GM12865 (cell line): ENCODE results near the gene IL11RA.

ENCODE experiments used
- DNase-seq: peaks from one replicate; pipeline ENCODE4 v3.0.0; 2010; ENCODE audit warnings: low read depth
- H3K4me3 ChIP-seq: 2 replicates; pipeline ENCODE4 v1.5.1; 2011; ENCODE audit warnings: mild to moderate bottlenecking, low read depth, low read length, control low read depth
- TF ChIP-seq, protein P1 (sequence below): IDR thresholded peaks from 2 replicates; pipeline ENCODE4 v1.5.1; 2011; ENCODE audit warnings: low read length, control low read depth, low read depth, inconsistent platforms; ENCODE audit not compliant: insufficient read depth; ENCODE audit errors: missing control alignments

Gene IL11RA

DNA sequence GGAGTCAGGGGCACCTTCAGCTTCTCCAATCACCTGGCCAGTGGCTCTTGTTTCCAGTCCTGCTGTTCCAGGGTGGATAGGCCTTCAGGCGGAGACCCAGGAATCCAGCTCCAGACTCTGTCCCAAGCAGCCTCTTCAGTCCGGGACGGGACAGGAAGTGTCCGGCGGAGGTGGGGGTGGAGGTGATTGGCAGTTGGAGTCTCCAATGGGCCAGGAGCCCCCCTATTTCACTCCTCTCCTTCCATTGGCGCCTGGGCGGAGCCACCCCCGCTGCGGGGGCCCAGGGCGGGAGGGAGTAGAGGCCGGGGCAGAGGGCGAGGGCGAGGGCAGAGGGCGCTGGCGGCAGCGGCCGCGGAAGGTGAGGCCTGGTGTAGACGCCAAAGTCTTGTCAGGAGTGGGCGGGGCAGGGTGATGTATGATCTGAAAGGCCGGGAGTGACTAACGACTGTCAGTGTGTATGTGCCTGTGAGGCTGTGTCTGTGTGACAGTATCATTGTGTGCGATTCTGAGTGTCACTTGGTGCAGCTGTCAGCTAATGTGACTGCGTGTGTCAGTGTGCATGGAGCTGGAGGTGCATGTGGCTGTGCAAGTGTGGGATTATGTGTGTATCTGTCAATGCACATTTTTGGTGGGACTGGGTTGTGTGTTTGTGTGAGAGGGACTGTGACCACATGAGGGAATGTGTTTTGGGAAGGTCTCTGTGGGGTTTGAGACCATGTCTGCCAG lies at the start of gene IL11RA:
Gene IL11RA (plus strand): TSS at position 310 of the 726 bp plus-strand sequence. CDS start 3,033 bp downstream, outside the sequence.
- TF ChIP-seq, protein P1, sequence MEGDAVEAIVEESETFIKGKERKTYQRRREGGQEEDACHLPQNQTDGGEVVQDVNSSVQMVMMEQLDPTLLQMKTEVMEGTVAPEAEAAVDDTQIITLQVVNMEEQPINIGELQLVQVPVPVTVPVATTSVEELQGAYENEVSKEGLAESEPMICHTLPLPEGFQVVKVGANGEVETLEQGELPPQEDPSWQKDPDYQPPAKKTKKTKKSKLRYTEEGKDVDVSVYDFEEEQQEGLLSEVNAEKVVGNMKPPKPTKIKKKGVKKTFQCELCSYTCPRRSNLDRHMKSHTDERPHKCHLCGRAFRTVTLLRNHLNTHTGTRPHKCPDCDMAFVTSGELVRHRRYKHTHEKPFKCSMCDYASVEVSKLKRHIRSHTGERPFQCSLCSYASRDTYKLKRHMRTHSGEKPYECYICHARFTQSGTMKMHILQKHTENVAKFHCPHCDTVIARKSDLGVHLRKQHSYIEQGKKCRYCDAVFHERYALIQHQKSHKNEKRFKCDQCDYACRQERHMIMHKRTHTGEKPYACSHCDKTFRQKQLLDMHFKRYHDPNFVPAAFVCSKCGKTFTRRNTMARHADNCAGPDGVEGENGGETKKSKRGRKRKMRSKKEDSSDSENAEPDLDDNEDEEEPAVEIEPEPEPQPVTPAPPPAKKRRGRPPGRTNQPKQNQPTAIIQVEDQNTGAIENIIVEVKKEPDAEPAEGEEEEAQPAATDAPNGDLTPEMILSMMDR = no peak
- peak within 1 kb of the TSS; percentile 25 for H3K4me3 ChIP-seq
- DNase-seq = peak; percentile 76

DNA sequence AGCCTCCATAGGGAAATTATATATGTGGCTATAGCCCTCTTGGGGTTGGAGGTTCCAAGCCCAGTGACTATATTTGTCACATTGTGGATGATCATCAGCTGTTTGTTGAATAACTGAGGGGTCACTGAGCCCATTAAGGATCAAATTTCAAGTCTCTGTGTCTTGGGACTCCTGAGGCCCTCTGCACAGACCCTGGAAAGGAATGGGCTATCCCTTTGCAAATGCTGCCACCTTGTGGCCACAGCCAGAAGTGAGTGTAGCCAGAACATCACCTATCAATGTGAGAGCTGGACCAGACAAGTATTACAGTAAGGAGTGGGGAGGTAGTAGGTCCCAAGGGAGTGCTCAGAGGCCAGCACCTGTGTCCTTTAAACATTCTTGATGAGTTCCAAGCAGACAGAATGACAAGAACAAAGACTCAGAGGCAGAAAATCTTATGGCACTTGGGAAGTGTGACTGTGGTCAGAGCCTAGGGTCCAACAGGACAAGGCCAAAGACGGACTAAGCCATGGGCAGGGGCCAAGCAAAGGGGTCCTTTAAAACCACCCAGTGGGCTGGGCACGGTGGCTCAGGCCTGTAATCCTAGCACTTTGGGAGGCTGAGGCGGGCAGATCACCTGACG lies 48.3 kb upstream of the IL11RA start:
- DNase-seq = peak; percentile 79
- H3K4me3 ChIP-seq = no peak overlapping the region
- TF ChIP-seq, protein P1 = peak; percentile 88

DNA sequence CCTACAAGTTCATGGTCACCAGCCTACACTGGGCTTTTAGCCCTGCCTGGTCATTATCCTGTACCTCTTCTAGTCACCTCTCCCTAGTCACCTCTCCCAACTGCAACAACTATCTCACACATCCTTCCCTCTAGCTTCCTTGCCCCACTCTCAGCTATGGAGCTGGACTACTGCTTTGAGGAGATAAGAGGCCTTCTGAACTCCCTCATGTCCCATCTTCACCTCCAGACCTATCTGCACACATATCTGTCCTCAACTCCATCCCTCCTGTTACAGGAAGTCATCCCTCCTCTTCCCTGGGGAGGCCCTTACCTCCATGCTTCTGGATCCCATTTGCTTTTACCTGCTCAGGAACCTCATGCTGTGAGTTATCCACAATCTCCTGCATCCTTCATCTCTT lies 45.8 kb upstream of the IL11RA start:
- TF ChIP-seq, protein P1 = no peak
- H3K4me3 ChIP-seq = no peak overlapping the region
- no peak for DNase-seq

DNA sequence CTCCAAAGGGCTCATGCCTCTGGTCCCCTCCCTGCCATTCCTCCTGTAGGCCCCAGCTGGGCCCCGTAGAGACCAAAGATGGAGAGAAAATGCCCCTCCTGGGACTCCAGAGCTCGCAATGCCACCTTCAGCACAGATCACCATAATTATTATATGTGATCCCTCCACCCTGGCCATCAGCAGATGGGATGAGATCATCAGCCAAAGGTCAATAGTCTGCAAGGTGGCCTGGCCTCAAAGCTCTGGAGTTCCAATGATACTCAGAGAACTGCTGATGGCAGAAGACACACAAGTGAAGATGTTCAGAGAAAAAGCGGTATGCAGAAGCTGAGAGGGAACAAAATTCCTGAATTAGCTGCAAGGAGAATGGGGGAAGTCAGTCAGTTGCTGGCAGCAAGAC lies 45.1 kb upstream of the IL11RA start:
- TF ChIP-seq, protein P1 = no peak
- no peak for DNase-seq
- H3K4me3 ChIP-seq = no peak overlapping the region

DNA sequence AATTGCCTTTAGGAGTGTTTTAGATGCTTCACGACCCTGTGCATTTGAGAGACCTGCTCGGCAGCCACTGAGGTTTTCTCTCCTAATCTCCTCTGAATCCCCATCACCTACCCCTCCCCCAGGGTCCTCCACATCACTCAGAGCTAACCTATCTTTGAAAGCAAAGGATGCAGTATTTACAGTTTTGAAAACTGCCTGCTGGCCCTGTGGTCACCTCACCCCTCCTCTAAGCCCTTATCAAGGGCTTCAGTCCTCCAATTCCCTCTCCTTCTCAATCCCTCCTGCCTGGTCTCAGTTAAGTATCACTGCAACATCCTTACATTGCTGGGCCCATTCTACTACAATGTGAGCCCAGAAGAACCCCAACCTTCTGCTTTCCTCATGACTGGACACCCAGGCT lies 44.7 kb upstream of the IL11RA start:
- DNase-seq = no peak
- no peak overlapping the region for H3K4me3 ChIP-seq
- TF ChIP-seq, protein P1 = no peak

DNA sequence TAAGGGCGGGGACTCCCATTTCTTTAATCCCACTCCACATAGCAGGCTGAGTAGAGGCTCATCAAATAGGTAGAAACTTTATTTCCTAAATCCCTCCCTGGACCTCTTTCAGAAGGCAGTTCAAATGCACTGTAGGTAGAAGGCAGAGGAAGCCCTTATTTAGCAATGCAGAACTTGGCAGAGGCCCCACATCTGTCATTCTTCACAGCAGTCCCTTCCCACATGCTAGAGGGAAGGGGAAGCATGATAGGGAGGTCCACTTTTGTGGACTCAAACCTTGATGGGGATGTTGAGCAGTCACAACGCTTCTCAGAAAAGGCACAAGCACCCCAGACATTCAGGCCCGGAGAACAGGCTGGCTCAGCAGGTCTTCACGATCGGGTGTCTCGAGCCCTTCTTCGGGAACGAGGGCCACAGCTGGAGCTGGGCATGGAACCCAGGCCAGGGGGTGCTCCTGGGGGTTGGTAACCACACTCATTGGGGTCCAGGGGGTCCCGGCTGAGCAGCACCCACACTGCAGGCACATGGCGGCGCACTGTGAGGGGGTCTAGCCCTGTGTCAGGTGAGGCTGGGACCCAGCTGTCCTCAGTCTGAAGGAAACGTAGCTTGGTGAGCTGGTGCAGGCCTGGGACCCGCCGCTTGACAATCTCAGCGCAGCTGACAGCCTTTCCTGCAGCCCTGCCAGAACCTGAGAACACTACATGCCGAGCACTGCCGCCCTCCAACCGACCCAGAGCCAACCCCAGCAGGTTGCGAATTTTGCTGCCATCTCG lies 41.4 kb upstream of the IL11RA start:
- TF ChIP-seq, protein P1 = no peak
- H3K4me3 ChIP-seq = peak overlapping the region; percentile 99
- DNase-seq = no peak
